Right atrium auricular region (tissue), 2 donors: ENCODE results near the gene LHB. TPM values are rescaled to one million over a fixed set of nuclear protein-coding genes. Genes with fewer than 3 reads are reported as not detected.

Experiments
- DNase-seq: peaks from one replicate; pipeline ENCODE4 v3.0.0-alpha.2; 2019; ENCODE audit warnings: low spot score
- H3K27ac ChIP-seq, 2 donors: fragments of 200-600 bp; sonication (generic); 1 replicate in 1 of 2; 2 replicates in 1 of 2; pipeline ENCODE4 v1.5.1; 2016 to 2019
- H3K27me3 ChIP-seq, 2 donors: fragments of 200-600 bp; sonication (generic); one replicate each; pipeline versions ENCODE4 v1.5.1 to v1.6.0; 2017 to 2019
- H3K36me3 ChIP-seq: fragments of 200-600 bp; sonication (generic); one replicate; pipeline ENCODE4 v1.5.1; 2016
- H3K4me1 ChIP-seq, 2 donors: fragments of 200-600 bp; sonication (generic); one replicate each; pipeline versions ENCODE4 v1.5.1 to v1.6.0; 2017 to 2019
- H3K4me3 ChIP-seq, 2 donors: fragments of 200-600 bp; sonication (generic); 1 replicate in 1 of 2; 2 replicates in 1 of 2; pipeline ENCODE4 v1.5.1; 2017 to 2019; ENCODE audit warnings: mild to moderate bottlenecking in 1 of 2, moderate library complexity in 1 of 2
- H3K9me3 ChIP-seq, 2 donors: fragments of 200-600 bp; sonication (generic); one replicate each; pipeline ENCODE4 v1.5.1; 2019
- CTCF ChIP-seq, 2 donors: fragments of 200-600 bp; sonication (generic); IDR thresholded peaks; one replicate each; pipeline ENCODE4 v1.5.1; 2019; ENCODE audit warnings: antibody characterized with exemption in 2 of 2
- microRNA-seq, 2 donors: library from miRNA; unstranded; fragments of <30 nt; microRNA quantifications; one replicate each; pipeline ENCODE4, GENCODE V29; 2016 to 2017; ENCODE audit warnings: borderline number of aligned reads in 2 of 2, borderline replicate concordance in 1 of 2
- total RNA-seq, 2 donors: library from RNA; depleted of rRNA; stranded (reverse); fragments of >200 nt; gene quantifications; one replicate each; pipeline ENCODE4 v1.1.0, GENCODE V29; 2016

LHB gene
- total RNA-seq, 2 donors from 2014 or later, result not detected

GRCh38 chr19:48966541-48967345, 50.1 kb downstream of the LHB start:
- Histone ChIP-seq H3K9me3 (no peaks in the 10 kb centered on the region), H3K36me3 (peaks cover 43% of the 10 kb centered on the region), H3K4me1 (peaks cover 0 to 67% of the 10 kb centered on the region in 2 donors), H3K4me3 (peak overlapping the region; percentile 82 to 99), H3K27me3 (no peaks in the 10 kb centered on the region), H3K27ac (peak overlapping the region; percentile 90 to 92)
- no peak for DNase-seq
- TF ChIP-seq CTCF (IDR thresholded peaks at IDR 0.05), result no peak

Small RNA genes within 50 kb of the gene (microRNA-seq; reads per million reads assigned to microRNA genes)
- gene MIR6798, result 0 to 0.71 reads per million in 2 donors

Other genes starting within 250 kb of the LHB start
- gene BCAT2, start 206.1 kb downstream of the LHB start, total RNA-seq, result 10 to 100 TPM; 32.3 to 37.5 TPM
- gene HSD17B14, start 180.6 kb downstream of the LHB start, total RNA-seq, result 1 to 10 TPM; 3.7 to 6.3 TPM
- 10 to 100 TPM; 22.4 to 25.1 TPM for gene PLEKHA4, start 148.5 kb downstream of the LHB start, total RNA-seq
- 10 to 100 TPM; 55.0 to 97.6 TPM for gene PPP1R15A, start 144.7 kb downstream of the LHB start, total RNA-seq
- not detected for gene TULP2, start 118.3 kb downstream of the LHB start, total RNA-seq
- 100 to 1,000 TPM; 347 to 411 TPM for gene NUCB1, start 116.8 kb downstream of the LHB start, total RNA-seq
- gene DHDH, start 83.4 kb downstream of the LHB start, total RNA-seq, result not detected
- gene BAX, start 62.2 kb downstream of the LHB start, total RNA-seq, result 10 to 100 TPM; 10.7 to 21.2 TPM
- gene FTL, start 51.8 kb downstream of the LHB start, total RNA-seq, result 1,000 to 10,000 TPM; 1,493 to 3,053 TPM
- gene GYS1, start 23.8 kb downstream of the LHB start, total RNA-seq, result 10 to 100 TPM; 72.1 to 88.1 TPM
- gene RUVBL2, start 23.2 kb downstream of the LHB start, total RNA-seq, result 10 to 100 TPM; 49.1 to 87.7 TPM
- gene CGB3, start 7.2 kb upstream of the LHB start, total RNA-seq, result not detected
- not detected for gene CGB2, start 14.8 kb upstream of the LHB start, total RNA-seq
- gene CGB1, start 19.8 kb upstream of the LHB start, total RNA-seq, result not detected
- not detected for gene CGB5, start 26.8 kb upstream of the LHB start, total RNA-seq
- gene CGB8, start 32.0 kb upstream of the LHB start, total RNA-seq, result not detected
- not detected for gene CGB7, start 40.7 kb upstream of the LHB start, total RNA-seq
- gene NTF4, start 47.7 kb upstream of the LHB start, total RNA-seq, result not detected
- 1 to 10 TPM in 1 of 2 donors, under 1 TPM in 1; 0.35 to 3.2 TPM for gene KCNA7, start 55.6 kb upstream of the LHB start, total RNA-seq
- gene SNRNP70, start 68.4 kb upstream of the LHB start, total RNA-seq, result 10 to 100 TPM; 62.7 to 89.4 TPM
- gene LIN7B, start 97.3 kb upstream of the LHB start, total RNA-seq, result 10 to 100 TPM; 31.5 to 35.0 TPM
- gene C19orf73, start 102.1 kb upstream of the LHB start, total RNA-seq, result 1 to 10 TPM; 3.1 to 5.9 TPM
- 1 to 10 TPM; 5.0 to 6.8 TPM for gene PPFIA3, start 102.5 kb upstream of the LHB start, total RNA-seq
- gene HRC, start 138.3 kb upstream of the LHB start, total RNA-seq, result 1,000 to 10,000 TPM in 1 of 2 donors, 100 to 1,000 TPM in 1; 558 to 1,164 TPM
- 10 to 100 TPM; 20.6 to 22.8 TPM for gene TRPM4, start 140.7 kb upstream of the LHB start, total RNA-seq